ENCODE results near the gene HIP1R. TPM values are rescaled to one million over a fixed set of nuclear protein-coding genes. Genes with fewer than 3 reads are reported as not detected.

The HIP1R gene
- total and polyA plus RNA-seq, 2 of the 13 experiments (the other 11 are each of a cell fraction or from before 2014, with no cell fraction given): 18.4 to 25.5 TPM

GRCh38 chr12:122866379-122866778 lies 31.1 kb downstream of the HIP1R start (continued):
- no peak for TF ChIP-seq MIER2 (CRISPR knock-in tag; IDR thresholded peaks at IDR 0.05)
- TF ChIP-seq CTCF (CRISPR knock-in tag; IDR thresholded peaks at IDR 0.05): no peak
- TF ChIP-seq ZNF781 (CRISPR knock-in tag; IDR thresholded peaks at IDR 0.05; ENCODE audit: borderline replicate concordance, not compliant biosample characterization): no peak
- no peak for TF ChIP-seq TCF7L2 (IDR thresholded peaks at IDR 0.05; ENCODE audit: low read depth, low read length)
- TF ChIP-seq NFKB2 (CRISPR knock-in tag; IDR thresholded peaks at IDR 0.05; ENCODE audit: borderline replicate concordance): peak; percentile 51; the same call in 1 of the 2 replicates
- TF ChIP-seq TEF (CRISPR knock-in tag; IDR thresholded peaks at IDR 0.05): no peak
- no peak for TF ChIP-seq KMT2B (CRISPR knock-in tag; IDR thresholded peaks at IDR 0.05)
- TF ChIP-seq, protein P1, sequence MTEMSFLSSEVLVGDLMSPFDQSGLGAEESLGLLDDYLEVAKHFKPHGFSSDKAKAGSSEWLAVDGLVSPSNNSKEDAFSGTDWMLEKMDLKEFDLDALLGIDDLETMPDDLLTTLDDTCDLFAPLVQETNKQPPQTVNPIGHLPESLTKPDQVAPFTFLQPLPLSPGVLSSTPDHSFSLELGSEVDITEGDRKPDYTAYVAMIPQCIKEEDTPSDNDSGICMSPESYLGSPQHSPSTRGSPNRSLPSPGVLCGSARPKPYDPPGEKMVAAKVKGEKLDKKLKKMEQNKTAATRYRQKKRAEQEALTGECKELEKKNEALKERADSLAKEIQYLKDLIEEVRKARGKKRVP (CRISPR knock-in tag; IDR thresholded peaks at IDR 0.05): no peak
- no peak for TF ChIP-seq KDM3A (CRISPR knock-in tag; IDR thresholded peaks at IDR 0.05; ENCODE audit: low read depth)
- TF ChIP-seq ZNF441 (CRISPR knock-in tag; IDR thresholded peaks at IDR 0.05; ENCODE audit: borderline replicate concordance): no peak
- no peak for TF ChIP-seq ZNF839 (CRISPR knock-in tag; IDR thresholded peaks at IDR 0.05; ENCODE audit: borderline replicate concordance)
- TF ChIP-seq TFDP2 (CRISPR knock-in tag; IDR thresholded peaks at IDR 0.05): no peak
- TF ChIP-seq NAIF1 (CRISPR knock-in tag; IDR thresholded peaks at IDR 0.05; ENCODE audit: borderline replicate concordance): no peak
- no peak for TF ChIP-seq ZNF878 (CRISPR knock-in tag; IDR thresholded peaks at IDR 0.05)
- no peak for TF ChIP-seq NR0B2 (CRISPR knock-in tag; IDR thresholded peaks at IDR 0.05)
- TF ChIP-seq ZNF205 (CRISPR knock-in tag; IDR thresholded peaks at IDR 0.05): 0 out of 2 replicates have a peak, but pooled peaks have one; percentile 22
- no peak for TF ChIP-seq ZFP41 (CRISPR knock-in tag; IDR thresholded peaks at IDR 0.05; ENCODE audit: borderline replicate concordance)
- TF ChIP-seq KLF13 (CRISPR knock-in tag; IDR thresholded peaks at IDR 0.05): no peak
- no peak for TF ChIP-seq ZNF670 (CRISPR knock-in tag; IDR thresholded peaks at IDR 0.05; ENCODE audit: borderline replicate concordance)
- no peak for TF ChIP-seq KDM5A (IDR thresholded peaks at IDR 0.05; ENCODE audit: borderline replicate concordance, low read length)
- TF ChIP-seq, protein P2, sequence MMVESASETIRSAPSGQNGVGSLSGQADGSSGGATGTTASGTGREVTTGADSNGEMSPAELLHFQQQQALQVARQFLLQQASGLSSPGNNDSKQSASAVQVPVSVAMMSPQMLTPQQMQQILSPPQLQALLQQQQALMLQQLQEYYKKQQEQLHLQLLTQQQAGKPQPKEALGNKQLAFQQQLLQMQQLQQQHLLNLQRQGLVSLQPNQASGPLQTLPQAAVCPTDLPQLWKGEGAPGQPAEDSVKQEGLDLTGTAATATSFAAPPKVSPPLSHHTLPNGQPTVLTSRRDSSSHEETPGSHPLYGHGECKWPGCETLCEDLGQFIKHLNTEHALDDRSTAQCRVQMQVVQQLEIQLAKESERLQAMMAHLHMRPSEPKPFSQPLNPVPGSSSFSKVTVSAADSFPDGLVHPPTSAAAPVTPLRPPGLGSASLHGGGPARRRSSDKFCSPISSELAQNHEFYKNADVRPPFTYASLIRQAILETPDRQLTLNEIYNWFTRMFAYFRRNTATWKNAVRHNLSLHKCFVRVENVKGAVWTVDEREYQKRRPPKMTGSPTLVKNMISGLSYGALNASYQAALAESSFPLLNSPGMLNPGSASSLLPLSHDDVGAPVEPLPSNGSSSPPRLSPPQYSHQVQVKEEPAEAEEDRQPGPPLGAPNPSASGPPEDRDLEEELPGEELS (CRISPR knock-in tag; IDR thresholded peaks at IDR 0.05): no peak
- TF ChIP-seq HNRNPLL (IDR thresholded peaks at IDR 0.05; ENCODE audit: low read depth, low read length, poor library complexity, severe bottlenecking): peak; percentile 30
- no peak for TF ChIP-seq HOXA9 (CRISPR knock-in tag; IDR thresholded peaks at IDR 0.05; ENCODE audit: borderline replicate concordance)

Measured in HepG2 (cell line).